Right kidney (tissue), 1 donor: ENCODE results near the gene KCNN3.

Experiments
- DNase-seq: peaks from one replicate; pipeline ENCODE4 v3.0.0-alpha.2; 2016

KCNN3 gene

GRCh38 chr1:154791292-154792166, 78.6 kb downstream of the KCNN3 start:
- no peak for DNase-seq

- no peak for DNase-seq
These were observed 81.2 kb downstream of the KCNN3 start for GRCh38 chr1:154788886-154789285.

DNA sequence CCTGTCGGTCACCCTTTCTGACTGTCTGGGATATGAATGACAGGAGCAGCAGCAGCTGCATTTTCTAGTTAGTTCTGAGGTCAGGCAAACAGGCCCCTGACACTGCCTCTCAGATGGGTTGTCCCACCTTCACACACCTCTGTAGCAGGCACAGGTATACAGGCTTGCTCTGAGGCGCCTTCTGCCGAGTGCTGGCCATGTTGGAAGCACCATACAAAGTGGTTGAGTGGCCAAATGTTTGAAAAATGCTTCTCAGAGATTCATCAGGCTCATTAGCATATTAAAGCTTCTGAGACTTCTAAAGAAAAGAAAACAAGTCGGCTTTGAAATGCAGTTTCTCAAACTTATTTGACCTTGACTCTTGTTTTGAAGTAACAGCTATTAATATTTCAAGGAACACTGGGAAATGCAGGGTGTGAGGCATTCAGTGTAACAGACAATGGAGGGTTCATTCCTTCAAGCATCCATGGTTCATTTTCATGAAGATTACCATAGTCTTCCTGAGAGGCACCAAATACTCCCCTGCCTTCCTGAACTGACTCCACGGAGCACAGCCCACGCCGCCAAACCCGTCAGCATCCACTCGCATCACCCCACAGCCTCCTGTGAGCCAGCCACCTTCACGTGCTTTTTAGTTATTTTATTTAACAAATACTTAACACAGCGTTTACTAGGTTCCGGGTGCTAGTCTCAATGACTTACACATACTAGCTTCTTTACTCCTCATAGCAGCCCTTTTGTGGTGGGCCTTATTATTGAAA, 81.8 kb downstream of the KCNN3 start:
- no peak for DNase-seq

- no peak for DNase-seq
These were observed 83.1 kb downstream of the KCNN3 start for GRCh38 chr1:154786804-154787570.

DNA sequence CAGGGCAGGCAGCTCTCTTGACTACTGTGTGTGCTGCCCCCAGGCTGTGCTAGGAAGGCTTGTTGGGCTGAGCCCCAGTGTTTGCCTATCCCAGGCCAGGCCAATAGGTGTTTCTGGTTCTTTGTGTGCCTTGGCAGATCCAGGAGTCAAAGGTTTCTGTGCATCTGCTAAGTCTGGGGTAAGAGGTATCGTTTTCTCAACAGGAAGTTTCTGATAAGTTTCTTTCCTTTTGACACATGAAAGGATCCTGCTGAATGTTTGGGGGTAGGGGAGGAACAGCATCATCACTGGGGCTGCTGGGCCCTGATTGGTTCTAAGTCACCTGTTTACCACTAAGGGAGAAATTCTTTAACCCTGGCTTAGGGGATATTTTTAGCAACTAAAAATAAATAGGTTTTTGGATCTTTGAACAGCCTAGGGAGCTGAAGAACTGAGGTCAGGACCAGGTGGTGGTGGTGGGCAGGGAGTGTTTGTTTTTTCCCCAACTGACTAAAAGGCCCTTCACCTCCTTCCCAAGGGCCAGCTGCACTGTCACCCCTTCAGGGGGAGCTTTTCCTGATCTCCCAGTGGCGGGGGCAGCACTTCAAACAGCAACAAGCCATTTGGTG, 85.1 kb downstream of the KCNN3 start:
- no peak for DNase-seq

GRCh38 chr1:154784416-154784815, 85.7 kb downstream of the KCNN3 start:
- DNase-seq, result no peak

GRCh38 chr1:154783976-154784375, 86.1 kb downstream of the KCNN3 start:
- DNase-seq, result no peak

GRCh38 chr1:154780541-154780940, 89.5 kb downstream of the KCNN3 start:
- no peak for DNase-seq

DNA sequence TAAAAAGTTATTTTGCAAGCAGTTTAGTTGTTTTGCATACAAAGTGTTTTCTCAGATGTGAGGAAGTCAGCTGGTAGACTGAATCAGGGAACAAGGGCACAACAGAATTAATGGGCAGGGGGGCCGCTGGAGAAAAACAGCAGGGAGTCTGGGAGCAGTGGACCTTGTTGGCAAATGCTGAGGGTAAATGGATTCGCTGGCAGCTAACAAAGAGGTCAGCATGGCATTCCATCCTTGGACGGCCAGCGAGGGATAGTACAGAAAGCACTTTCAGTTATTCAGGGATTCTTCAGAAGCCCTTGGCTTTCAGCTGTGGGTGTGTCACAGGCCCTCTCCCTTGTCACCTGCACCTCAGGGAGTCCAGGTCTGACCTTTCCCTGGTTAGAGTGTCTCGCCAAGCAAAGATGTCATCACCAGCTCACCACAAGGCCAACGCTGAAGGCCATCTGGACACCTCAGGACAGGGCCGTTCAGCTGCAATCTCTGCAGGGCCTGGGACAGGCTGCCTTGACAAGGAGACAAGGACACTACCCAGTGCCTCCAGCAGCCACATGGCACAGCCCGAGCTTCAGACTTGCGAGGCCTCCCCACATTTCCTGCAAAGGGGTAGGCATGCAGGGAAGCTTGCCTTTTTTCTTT, 90.4 kb downstream of the KCNN3 start:
- DNase-seq, result no peak

GRCh38 chr1:154778944-154779343, 91.1 kb downstream of the KCNN3 start:
- no peak for DNase-seq

- no peak for DNase-seq
These were observed 91.8 kb downstream of the KCNN3 start for GRCh38 chr1:154778275-154778674.

DNA sequence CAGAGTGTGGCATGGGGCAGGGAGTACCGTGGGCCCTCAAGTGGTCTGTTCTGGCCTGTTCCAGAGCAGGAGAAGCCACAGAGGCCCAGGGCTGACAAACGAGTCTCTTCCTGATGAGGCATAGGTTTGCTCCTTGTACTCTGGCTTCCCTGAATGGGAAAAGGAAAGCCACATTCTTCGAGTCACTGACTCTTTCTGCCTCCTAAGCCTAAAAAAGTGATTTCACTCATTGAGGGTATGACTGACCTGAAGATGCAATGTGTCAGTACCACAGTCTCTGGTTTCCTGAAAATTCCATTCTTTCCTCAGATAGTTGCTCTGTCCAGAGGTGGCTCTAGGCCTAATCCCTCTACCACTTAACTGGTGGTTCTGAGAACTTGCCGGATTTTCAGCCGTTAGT, 92.3 kb downstream of the KCNN3 start:
- DNase-seq, result no peak

- DNase-seq, result no peak
These were observed 92.9 kb downstream of the KCNN3 start for GRCh38 chr1:154777154-154777553.

DNA sequence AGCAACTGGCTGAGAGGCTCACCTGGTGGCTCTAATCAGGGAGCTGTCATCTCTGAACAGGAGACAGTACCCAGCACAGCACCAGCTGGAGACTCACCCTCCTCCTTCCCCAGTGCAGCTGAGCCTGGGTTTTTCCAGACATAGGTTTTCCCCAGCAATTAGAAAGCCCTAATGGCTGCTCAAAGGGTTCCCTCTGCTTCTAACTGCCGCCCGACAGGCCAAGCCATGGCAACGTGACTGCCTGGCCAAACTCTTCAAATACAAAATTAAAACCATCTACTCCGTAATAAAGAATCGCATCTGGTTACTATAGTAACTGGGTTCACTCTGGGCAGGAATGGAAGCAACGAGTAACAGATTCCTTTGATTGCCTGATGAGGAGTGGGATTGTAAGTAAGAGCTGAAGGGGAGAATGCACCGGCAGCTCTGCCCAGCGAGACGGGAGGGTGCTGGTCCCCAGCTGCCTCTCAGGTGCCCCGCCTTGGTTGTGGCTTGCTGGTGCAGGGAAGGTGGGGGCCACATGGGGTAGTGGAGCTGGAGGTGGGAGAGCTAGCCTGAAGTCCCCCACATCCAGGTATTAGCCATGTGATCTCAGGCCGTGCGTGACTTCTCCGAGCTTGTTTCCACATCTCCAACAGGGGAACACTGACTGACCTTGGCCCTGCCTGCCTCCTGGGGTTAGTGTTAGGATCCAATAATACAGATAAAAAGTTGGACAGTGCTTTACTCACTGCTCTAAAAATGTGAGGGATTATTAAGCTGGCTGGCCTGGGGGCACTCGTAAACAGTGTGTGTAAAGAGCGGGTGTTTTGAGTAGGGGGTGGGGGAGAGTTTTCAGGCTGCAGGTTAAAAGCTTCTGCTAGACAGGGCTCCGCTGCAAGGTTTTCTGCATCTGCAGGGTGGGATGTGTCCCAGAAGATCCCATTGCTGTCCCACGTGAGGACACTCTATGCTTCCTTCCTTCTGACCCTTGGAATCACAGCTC, 94.2 kb downstream of the KCNN3 start:
- no peak for DNase-seq

GRCh38 chr1:154774175-154774855, 95.8 kb downstream of the KCNN3 start:
- no peak for DNase-seq

- DNase-seq, result no peak
These were observed 96.5 kb downstream of the KCNN3 start for GRCh38 chr1:154773551-154773950.

DNA sequence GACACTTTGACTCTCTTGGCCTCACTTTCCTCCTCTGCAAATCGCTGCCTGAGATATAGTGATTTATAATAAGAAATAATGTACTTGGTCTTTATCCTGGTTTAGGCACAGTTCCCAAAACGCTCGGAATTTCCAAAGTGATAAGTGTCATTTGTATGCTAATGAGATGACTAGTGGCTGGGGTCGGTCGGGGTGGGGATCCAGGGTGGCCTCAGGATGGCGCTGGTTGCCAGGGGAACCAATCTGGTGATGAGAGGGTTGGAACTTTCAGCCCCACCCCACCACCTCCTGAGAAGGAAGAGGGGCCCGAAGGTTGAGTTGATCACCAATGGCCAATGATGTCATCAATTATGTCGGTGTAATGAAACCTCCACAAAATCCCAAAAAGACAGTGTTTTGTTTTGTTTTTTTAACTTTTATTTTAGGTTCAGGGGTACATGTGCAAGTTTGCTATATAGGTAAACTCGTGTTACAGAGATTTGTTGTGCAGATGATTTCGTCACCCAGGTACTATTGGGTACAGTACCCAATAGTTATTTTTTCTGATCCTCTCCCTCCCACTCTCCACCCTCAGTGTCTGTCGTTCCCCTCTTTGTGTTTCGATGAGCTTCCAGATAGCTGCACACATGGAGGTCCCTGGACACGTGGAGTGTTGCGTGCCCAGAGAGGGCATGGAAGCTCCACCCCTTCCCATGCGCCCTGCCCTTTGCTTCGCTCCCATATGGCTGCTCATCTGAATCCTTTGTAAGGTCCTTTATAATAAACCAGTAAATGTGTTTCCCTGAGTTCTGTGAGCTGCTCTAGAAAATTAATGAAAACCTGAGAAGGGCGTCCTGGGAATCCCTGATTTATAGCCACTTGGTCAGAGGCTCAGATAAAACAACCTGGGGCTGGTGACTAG, 97.2 kb downstream of the KCNN3 start:
- DNase-seq, result no peak

GRCh38 chr1:154772056-154772455, 98.0 kb downstream of the KCNN3 start:
- DNase-seq, result no peak
